Measurements from ENCODE around the gene C3orf22. TPM values are rescaled to one million over a fixed set of nuclear protein-coding genes. Genes with fewer than 3 reads are reported as not detected.

The C3orf22 gene
- total RNA-seq, 1 donor = not detected

DNA sequence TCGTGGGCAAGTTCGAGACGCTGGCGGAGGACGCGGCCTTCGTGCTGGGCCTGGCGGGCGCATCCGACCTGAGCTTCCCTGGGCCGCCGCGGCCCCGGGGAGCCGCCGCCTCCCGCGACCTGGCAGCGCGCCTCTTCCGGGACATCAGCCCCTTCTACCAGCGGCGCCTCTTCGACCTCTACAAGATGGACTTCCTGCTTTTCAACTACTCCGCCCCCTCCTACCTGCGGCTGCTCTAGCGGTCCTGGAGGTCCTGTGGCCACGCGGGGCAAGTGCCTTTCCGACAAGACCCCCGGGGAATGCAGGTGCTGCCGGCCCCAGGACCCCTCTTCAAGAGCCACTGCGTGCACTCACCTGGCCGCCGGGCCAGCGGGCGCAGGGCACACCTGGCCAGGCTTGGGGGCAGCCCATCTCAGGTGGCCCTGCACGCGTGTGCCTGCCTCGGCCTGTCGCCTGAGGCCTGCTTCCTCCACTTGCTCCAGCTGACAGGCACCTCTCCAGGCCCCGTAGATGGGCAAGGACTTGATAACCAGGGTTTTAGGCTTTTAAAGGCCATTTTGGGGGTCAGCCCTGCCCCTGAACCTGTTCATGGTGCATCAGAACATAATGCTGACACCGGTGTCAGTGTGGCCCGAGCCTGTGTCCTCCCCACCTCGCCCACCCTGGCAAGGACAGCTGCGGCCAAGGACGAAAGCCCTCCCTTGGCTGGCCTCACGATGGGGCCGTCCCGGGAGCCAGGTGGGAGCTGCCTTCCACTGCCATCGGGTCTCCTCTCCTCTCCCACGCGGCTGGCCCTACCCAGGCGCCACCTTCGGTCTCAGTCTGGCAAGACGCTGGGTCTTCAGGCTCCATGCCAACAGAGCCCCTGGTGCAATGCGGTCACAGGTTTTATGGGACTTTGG lies 16.1 kb downstream of the C3orf22 start:
- Histone ChIP-seq H3K36me3 (ENCODE audit: insufficient read depth, low read length) (no peaks in the 10 kb centered on the region), H3K79me2 (ENCODE audit: insufficient read depth, low read length) (no peaks in the 10 kb centered on the region), H3K9me3 (ENCODE audit: low read depth, low read length) (no peaks in the 10 kb centered on the region), H2AFZ (ENCODE audit: low read length) (no peak overlapping the region), H3K27ac (ENCODE audit: low read depth, low read length) (no peak overlapping the region), H3K4me2 (ENCODE audit: insufficient read depth, low read length) (no peak overlapping the region), H3K4me1 (ENCODE audit: insufficient read depth, low read length) (peaks cover 14% of the 10 kb centered on the region), H3K4me3 (ENCODE audit: insufficient read depth, low read length) (no peak overlapping the region), H4K20me1 (ENCODE audit: insufficient read depth, low read length) (no peaks in the 10 kb centered on the region), H3K27me3 (ENCODE audit: insufficient read depth, low read length) (peaks cover 8% of the 10 kb centered on the region)
- peak; percentile 70 for DNase-seq (ENCODE audit: insufficient read length, low spot score, missing footprints)
- TF ChIP-seq, protein P1, sequence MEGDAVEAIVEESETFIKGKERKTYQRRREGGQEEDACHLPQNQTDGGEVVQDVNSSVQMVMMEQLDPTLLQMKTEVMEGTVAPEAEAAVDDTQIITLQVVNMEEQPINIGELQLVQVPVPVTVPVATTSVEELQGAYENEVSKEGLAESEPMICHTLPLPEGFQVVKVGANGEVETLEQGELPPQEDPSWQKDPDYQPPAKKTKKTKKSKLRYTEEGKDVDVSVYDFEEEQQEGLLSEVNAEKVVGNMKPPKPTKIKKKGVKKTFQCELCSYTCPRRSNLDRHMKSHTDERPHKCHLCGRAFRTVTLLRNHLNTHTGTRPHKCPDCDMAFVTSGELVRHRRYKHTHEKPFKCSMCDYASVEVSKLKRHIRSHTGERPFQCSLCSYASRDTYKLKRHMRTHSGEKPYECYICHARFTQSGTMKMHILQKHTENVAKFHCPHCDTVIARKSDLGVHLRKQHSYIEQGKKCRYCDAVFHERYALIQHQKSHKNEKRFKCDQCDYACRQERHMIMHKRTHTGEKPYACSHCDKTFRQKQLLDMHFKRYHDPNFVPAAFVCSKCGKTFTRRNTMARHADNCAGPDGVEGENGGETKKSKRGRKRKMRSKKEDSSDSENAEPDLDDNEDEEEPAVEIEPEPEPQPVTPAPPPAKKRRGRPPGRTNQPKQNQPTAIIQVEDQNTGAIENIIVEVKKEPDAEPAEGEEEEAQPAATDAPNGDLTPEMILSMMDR (IDR thresholded peaks at IDR 0.05; ENCODE audit: extremely low read depth, low read depth, low read length) = no peak

DNA sequence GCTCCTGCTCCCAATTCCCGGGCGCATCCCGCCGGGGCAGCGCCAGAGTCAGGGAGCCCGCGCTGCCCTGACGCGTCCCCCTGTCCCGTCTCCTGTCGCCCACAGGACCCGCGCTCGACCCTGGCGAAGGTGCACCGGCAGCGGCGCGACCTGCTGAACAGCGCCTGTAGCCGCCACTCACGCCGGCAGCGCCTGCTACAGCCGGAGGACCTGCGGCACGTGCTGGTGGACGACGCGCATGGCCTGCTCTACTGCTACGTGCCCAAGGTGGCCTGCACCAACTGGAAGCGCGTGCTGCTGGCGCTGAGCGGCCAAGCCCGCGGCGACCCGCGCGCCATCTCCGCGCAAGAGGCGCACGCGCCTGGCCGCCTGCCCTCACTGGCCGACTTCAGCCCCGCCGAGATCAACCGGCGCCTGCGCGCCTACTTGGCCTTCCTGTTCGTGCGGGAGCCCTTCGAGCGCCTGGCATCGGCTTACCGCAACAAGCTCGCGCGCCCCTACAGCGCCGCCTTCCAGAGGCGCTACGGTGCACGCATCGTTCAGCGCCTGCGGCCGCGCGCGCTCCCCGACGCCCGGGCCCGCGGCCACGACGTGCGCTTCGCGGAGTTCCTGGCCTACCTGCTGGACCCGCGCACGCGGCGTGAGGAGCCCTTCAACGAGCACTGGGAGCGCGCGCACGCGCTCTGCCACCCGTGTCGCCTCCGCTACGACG lies 16.9 kb downstream of the C3orf22 start:
- Histone ChIP-seq H2AFZ (ENCODE audit: low read length) (no peak overlapping the region), H3K4me1 (ENCODE audit: insufficient read depth, low read length) (peaks cover 14% of the 10 kb centered on the region), H3K27me3 (ENCODE audit: insufficient read depth, low read length) (peaks cover under 1% of the 10 kb centered on the region), H3K79me2 (ENCODE audit: insufficient read depth, low read length) (no peaks in the 10 kb centered on the region), H3K9me3 (ENCODE audit: low read depth, low read length) (no peaks in the 10 kb centered on the region), H3K4me2 (ENCODE audit: insufficient read depth, low read length) (no peak overlapping the region), H4K20me1 (ENCODE audit: insufficient read depth, low read length) (no peaks in the 10 kb centered on the region), H3K4me3 (ENCODE audit: insufficient read depth, low read length) (no peak overlapping the region), H3K36me3 (ENCODE audit: insufficient read depth, low read length) (no peaks in the 10 kb centered on the region), H3K27ac (ENCODE audit: low read depth, low read length) (no peak overlapping the region)
- TF ChIP-seq, protein P1 (IDR thresholded peaks at IDR 0.05; ENCODE audit: extremely low read depth, low read depth, low read length) = no peak
- peak; percentile 80 for DNase-seq (ENCODE audit: insufficient read length, low spot score, missing footprints)

DNA sequence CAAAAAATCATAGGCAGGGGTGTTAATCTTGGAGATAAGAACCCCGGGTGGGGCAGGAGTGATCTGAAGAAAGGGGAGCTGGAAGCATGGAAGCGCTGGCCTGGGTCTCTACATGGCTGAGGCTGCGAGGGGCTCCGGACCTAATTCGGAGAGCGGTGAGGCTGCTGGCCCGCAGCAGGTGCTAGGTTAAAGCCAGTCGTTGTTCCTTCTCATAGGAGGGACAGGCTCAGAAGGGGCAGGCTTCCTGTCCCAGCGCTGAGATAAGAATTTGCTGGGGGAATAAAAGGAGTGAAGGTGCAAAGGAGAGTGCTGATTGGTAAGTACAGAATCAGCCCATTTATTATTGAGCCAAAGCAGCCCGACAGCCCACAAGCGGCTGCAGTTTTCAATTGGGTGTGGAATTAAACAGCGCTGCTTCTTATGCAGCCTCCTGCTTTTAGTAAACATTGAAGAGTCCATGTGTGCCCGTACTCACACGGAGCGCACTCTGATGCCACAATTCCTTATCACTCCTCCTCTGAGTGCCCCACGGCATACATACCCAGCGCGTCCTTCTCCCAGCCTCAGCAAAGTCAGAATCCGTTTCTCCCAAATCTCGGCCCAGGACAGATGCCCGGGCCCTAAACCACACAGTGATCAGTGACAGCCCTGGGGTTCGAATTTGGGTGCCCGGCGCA lies 17.6 kb downstream of the C3orf22 start:
- H2AFZ ChIP-seq (ENCODE audit: low read length) = no peak overlapping the region
- H3K4me2 ChIP-seq (ENCODE audit: insufficient read depth, low read length) = peak overlapping the region; percentile 66
- H3K27ac ChIP-seq (ENCODE audit: low read depth, low read length) = peak overlapping the region; percentile 26
- H3K79me2 ChIP-seq (ENCODE audit: insufficient read depth, low read length) = no peaks in the 10 kb centered on the region
- H3K9me3 ChIP-seq (ENCODE audit: low read depth, low read length) = no peaks in the 10 kb centered on the region
- H3K4me1 ChIP-seq (ENCODE audit: insufficient read depth, low read length) = peaks cover 14% of the 10 kb centered on the region
- peaks cover 3% of the 10 kb centered on the region for H3K27me3 ChIP-seq (ENCODE audit: insufficient read depth, low read length)
- no peaks in the 10 kb centered on the region for H3K36me3 ChIP-seq (ENCODE audit: insufficient read depth, low read length)
- peak; percentile 88 for DNase-seq (ENCODE audit: insufficient read length, low spot score, missing footprints)
- TF ChIP-seq, protein P1 (IDR thresholded peaks at IDR 0.05; ENCODE audit: extremely low read depth, low read depth, low read length) = no peak
- H3K4me3 ChIP-seq (ENCODE audit: insufficient read depth, low read length) = no peak overlapping the region
- H4K20me1 ChIP-seq (ENCODE audit: insufficient read depth, low read length) = no peaks in the 10 kb centered on the region
